A549 treated with AZD9567 at 1 μM for 4 hours (cell line): ENCODE results near the gene ENOSF1. TPM values are rescaled to one million over a fixed set of nuclear protein-coding genes. Genes with fewer than 3 reads are reported as not detected.

Source experiments
- total RNA-seq: library from RNA; stranded (reverse); fragments of 200-300 nt; extraction: Qiagen RNA extraction; gene quantifications from 5 replicates; pipeline ENCODE4 v1.2.3, GENCODE V29; 2022; ENCODE audit not compliant: insufficient read depth

The ENOSF1 gene
- 24.2 to 37.8 TPM (median 27.0 TPM) in 5 replicates for total RNA-seq

GRCh38 chr18:712401-713134 lies at the start of gene ENOSF1:
Gene ENOSF1, minus strand, starts transcription at chr18:712630. Its CDS starts 43 bp downstream, at chr18:712587.

GRCh38 chr18:657311-658000 lies 55.0 kb downstream of the ENOSF1 start, which contains the start of gene TYMS:
Gene TYMS, plus strand, starts transcription at chr18:657653. Its CDS starts 90 bp downstream, at chr18:657743.

Other genes starting within 250 kb of the ENOSF1 start
- 0.02 to 0.05 TPM (median 0.03 TPM) in 3 of 5 replicates, not detected in the others for gene COLEC12, start 211.9 kb downstream of the ENOSF1 start, total RNA-seq
- gene CETN1, start 132.2 kb downstream of the ENOSF1 start, total RNA-seq: not detected in 5 replicates
- not detected in 5 replicates for gene CLUL1, start 115.6 kb downstream of the ENOSF1 start, total RNA-seq
- 167 to 186 TPM (median 172 TPM) in 5 replicates for gene TYMS, start 55.0 kb downstream of the ENOSF1 start, total RNA-seq
- gene YES1, start 99.6 kb upstream of the ENOSF1 start, total RNA-seq: 17.4 to 25.7 TPM (median 23.6 TPM) in 5 replicates
- not detected in 5 replicates for gene ADCYAP1, start 192.2 kb upstream of the ENOSF1 start, total RNA-seq